DMS 273 (cell line): ENCODE data around the gene HBG1.
"Not testable (repeated sequence)": the region's sequence is repeated elsewhere in the genome, so short reads cannot be mapped to it uniquely, and the experiment has no call there.

Source experiments
- DNase-seq: peaks from one replicate; lab custom pipeline; 2025; ENCODE audit not compliant: unreplicated experiment; lab: John Stamatoyannopoulos, UW

The HBG1 gene

DNA sequence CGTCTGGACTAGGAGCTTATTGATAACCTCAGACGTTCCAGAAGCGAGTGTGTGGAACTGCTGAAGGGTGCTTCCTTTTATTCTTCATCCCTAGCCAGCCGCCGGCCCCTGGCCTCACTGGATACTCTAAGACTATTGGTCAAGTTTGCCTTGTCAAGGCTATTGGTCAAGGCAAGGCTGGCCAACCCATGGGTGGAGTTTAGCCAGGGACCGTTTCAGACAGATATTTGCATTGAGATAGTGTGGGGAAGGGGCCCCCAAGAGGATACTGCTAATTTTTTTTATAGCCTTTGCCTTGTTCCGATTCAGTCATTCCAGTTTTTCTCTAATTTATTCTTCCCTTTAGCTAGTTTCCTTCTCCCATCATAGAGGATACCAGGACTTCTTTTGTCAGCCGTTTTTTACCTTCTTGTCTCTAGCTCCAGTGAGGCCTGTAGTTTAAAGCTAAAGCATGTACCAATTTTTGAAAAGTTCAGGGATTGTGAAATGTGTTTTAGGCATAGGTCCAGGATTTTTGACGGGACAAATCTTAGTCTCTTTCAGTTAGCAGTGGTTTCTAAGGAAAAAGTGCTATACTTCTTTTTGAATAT, at the start of gene HBG1:
Gene HBG1, minus strand, starts transcription at position 51 of the 590 bp plus-strand sequence. CDS start 53 bp downstream, outside the sequence.
- DNase-seq = not testable (repeated sequence)

DNA sequence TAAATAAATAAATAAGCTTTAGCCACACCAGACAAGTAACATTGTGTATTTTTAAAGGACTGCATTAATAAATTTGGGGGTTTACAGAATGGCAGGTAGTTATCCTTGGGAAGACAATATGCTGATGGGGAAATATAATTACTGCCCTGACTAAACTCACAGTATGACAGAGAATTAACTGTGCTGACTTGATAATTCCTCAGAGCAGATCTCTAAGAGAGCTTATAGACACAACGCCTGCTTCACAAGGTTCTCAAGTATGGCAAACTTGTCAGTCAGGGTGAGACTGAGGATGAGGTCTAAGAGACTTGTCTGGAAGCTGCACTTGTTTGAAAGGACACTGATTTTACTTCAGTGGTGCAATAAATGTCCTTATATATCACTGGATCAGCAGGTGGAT, 48.8 kb upstream of the HBG1 start:
- DNase-seq = no peak

DNA sequence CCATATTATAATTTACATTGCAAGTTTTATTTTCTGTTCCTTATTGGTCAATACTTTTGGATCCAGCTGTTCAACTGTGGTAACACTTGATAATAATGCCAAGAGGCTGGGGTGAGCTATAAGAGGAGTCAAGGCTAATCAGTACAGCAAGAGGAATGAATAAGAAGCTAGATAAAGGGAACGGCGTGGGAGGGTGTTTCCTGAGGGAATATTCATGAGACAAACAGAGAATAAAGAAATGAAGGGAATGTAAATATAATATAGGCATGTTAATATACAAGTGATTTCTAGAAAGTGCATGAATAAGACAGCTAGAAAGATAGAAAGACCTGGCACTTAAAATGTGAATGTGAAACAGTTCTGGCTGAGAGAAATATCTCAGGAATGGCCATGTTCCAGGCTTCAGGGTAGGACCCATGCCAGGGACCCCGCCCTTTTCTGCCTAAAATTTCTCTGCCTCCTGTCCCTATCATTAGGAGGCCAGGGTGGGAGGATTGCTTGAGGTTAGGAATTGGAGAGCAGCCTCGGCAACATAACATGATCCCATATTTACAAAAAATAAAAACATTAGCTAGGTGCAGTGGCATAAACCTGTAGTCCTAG, 48.2 kb upstream of the HBG1 start:
- no peak for DNase-seq

DNA sequence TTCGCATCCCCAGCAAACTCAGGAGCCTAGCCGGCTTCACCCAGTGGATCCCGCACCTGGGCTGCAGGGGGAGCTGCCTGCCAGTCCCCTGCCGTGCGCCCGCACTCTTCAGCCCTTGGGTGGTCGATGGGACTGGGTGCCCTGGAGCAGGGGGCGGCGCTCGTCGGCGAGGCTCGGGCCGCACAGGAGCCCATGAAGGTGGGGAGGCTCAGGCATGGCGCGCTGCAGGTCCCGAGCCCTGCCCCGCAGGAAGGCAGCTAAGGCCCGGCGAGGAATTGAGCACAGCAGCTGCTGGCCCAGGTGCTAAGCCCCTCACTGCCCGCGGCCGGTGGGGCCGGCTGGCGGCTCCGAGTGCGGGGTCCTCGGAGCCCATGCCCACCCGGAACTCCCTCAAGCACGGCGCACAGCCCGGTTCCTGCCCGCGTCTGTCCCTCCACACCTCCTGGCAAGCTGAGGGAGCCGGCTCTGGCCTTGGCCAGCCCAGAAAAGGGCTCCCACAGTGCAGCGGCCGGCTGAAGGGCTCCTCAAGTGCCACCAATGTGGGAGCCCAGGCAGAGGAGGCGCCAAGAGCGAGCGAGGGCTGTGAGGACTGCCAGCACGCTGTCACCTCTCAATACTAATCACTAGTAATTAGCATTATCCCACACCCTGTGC, 44.8 kb upstream of the HBG1 start:
- DNase-seq = not testable (repeated sequence)

DNA sequence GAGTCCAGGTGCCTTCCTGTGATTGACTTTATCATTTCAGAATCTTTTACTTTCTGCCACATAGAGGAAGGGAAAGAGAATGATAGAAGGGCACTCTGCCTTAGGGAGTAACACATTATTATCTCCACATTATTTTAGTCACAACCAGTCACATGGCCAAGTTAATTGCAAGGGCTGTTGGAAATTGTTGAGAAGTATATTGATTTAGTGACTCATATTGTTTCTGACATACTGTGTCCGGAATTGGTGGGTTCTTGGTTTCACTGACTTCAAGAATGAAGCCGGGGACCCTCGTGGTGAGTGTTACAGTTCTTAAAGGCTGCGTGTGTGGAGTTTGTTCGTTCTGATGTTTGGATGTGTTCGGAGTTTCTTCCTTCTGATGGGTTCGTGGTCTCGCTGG, 43.4 kb upstream of the HBG1 start:
- DNase-seq = no peak

DNA sequence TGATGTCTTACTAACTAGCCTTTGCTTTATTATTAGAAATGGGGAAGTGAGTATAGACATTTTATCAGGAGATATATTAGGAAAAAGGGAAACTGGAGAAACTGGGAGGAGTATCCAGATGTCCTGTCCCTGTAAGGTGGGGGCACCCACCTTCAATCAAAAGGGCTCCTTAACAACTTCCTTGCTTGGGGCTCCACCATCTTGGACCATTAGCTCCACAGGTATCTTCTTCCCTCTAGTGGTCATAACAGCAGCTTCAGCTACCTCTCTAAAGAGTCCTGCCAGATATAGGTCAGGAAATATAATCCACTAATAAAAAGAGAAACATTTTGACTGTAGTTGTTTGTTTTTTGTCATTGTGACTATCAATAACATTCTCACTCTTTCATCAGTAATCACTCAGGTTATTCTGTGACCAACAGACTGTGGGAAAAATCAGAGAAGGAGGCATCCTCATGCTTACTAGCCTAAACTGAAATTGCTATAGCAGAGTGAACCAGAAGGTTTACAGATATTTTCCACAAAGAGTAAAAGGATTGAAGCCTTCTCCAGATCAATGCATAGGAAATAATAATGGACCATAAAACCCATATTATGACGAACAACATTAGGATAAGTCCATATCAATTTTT, 41.7 kb upstream of the HBG1 start:
- peak; percentile 17 for DNase-seq

DNA sequence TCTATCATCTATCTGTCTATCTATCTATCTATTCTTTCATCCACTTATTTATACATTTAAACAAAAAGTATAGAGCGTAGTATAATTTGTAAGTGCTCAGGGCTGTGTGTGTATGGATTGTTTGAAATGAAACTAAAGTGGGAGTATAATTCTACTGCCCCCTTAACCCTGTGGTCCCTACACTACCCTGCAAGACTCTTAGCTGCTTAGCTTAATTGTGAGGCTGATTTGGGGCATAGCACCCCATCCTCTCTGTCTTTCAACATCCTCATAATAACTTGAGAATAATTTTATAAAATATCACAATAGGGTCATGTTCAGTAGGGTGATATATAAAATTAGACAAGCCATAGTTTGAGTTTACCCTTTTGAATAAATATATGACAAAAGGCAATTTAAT, 40.4 kb upstream of the HBG1 start:
- DNase-seq = no peak

DNA sequence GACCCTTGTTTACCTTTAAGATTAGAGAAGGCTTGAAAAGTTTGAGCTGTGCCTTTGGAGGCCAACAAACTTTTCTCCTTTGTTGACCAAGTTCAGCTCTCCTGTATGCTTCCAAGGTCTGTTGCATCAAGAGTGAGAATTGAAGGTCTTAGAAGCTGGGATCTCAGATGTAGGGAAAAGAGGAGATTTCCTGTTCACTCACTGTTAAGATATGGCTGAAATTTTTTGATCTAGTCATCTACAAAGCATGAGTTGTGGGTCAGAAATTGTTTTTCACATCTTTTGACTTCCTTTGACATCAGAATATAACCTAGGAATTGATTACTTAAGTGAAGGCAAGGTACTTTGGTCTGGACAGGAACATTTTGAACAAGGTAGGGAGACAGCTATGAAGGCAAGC, 40.0 kb upstream of the HBG1 start:
- DNase-seq = no peak

DNA sequence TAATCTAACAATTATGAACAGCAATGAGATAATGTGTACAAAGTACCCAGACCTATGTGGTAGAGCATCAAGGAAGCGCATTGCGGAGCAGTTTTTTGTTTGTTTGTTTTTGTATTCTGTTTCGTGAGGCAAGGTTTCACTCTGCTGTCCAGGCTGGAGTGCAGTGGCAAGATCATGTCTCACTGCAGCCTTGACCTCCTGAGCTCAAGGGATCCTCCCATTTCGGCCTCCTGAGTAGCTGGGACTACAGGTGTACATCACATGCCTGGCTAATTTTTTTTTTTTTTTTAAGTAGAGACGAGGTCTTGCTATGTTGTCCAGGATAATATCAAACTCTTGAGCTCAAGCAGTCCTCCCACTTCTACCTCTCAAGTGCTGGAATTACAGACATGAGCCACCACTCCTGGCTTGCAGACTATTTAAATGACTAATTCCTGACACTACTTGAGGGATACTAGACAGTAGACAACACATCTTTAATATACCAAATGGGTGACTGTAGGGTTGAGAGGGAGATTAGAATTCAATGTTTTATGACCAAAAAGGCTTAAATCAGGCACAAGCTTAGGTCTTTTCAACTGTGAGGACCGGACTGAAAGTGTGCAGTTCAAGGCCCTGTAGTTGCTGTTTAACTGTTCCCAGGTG, 39.4 kb upstream of the HBG1 start:
- no peak for DNase-seq

DNA sequence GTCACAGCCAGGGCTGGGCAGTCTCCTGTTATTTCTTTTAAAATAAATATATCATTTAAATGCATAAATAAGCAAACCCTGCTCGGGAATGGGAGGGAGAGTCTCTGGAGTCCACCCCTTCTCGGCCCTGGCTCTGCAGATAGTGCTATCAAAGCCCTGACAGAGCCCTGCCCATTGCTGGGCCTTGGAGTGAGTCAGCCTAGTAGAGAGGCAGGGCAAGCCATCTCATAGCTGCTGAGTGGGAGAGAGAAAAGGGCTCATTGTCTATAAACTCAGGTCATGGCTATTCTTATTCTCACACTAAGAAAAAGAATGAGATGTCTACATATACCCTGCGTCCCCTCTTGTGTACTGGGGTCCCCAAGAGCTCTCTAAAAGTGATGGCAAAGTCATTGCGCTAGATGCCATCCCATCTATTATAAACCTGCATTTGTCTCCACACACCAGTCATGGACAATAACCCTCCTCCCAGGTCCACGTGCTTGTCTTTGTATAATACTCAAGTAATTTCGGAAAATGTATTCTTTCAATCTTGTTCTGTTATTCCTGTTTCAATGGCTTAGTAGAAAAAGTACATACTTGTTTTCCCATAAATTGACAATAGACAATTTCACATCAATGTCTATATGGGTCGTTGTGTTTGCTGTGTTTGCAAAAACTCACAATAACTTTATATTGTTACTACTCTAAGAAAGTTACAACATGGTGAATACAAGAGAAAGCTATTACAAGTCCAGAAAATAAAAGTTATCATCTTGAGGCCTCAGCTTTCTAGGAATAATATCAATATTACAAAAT, 38.6 kb upstream of the HBG1 start:
- no peak for DNase-seq

DNA sequence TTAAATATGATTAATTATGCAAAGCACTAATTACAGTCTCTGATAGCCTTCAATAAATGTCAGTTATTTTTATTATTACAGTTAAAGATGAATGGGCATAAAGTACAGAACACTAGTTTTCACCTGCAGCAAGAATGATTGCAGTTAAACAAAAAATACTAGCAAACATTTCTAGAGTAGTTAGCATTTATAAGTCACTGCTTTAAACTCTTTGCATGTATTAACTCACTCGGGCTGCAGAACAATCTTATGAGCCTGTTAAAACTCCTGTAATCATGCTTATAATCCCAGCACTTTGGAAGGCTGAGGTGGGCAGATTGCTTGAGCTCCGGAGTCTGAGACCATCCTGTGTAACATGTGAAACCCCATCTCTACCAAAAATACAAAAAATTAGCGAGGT, 37.2 kb upstream of the HBG1 start:
- no peak for DNase-seq

DNA sequence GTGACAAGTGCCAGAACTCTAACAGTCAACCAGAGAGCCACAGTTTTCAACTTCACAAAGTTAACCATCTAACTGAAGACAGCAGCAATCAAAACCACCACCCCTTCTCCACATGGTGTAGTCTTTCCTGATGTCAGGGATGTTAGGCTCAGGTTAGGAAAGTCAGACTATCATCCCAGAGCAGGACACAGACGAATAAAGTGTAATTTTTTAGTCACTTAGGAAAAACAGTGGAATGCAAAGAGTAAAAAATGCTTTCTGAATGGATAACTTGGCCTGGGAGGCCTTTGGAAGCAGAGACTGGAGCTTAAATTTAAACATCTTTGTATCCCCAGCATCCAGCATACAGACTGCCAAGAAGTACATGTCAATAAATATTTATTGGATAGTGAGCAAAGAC, 36.7 kb upstream of the HBG1 start:
- DNase-seq = no peak

DNA sequence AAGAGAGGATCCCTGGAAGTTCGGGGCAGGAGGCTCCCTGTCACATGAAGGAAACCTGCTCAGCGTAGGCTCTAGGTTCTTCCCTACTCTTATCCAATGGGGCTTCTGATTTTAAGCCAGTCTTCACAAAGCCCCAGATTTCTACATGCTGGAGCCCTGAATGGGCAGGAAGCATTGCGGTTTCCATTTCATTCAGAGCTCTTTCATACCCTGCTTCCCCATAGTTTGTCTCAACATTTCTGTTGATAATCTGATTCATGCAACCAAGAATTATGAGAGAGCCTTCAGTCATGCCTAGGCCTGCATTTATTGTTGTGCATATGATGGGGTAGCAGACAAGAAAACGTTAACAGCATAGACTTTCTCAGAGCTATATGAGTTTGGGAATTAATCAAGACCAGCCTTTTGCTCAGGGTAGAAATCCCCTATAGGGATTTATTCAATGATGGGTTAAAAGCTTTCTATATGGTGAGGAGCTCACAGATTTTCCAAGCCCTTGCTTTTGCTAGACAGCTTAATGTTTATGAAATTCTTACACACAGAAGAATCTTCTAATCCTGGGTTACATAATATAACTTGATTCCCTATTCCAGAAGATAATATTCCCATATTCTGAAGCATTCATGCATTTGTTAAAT, 36.2 kb upstream of the HBG1 start:
- DNase-seq = no peak

DNA sequence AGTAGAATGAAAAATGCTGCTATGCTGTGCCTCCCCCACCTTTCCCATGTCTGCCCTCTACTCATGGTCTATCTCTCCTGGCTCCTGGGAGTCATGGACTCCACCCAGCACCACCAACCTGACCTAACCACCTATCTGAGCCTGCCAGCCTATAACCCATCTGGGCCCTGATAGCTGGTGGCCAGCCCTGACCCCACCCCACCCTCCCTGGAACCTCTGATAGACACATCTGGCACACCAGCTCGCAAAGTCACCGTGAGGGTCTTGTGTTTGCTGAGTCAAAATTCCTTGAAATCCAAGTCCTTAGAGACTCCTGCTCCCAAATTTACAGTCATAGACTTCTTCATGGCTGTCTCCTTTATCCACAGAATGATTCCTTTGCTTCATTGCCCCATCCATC, 35.0 kb upstream of the HBG1 start:
- DNase-seq = no peak

DNA sequence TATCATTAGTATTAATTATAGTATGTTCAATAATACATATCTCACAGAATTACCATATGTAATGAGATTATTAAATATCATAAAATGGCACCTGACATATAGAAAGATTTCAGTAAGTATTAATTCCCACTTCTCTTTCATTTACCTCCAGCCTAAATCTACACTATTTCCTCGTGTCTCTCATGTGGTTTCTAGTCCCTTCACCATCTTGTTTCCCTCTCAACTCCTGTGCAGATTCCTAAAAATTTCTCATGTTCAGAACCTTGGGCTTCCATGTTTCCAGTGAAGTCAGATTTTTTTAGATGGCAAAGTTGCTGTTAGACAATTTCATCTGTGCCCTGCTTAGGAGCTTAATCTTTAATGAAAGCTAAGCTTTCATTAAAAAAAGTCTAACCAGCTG, 34.2 kb upstream of the HBG1 start:
- no peak for DNase-seq

DNA sequence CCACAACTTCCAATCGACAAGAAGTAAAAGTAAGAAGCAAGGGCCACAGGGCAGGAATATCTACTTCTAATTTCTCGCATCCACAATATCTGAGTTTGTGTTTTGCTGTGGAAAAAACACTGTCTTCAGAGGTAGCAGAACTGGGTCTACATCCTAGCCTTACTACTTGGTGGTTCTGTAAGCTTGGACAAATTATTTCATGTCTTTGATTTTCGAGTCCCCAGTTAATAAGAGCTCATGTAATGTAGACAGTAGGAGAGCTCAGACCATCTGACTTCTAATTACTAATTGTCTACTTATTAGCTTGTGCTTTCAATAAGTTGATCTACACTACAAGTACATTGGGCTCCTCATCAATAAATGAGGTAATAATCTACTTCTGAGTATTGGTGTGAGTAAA, 33.4 kb upstream of the HBG1 start:
- DNase-seq = no peak

DNA sequence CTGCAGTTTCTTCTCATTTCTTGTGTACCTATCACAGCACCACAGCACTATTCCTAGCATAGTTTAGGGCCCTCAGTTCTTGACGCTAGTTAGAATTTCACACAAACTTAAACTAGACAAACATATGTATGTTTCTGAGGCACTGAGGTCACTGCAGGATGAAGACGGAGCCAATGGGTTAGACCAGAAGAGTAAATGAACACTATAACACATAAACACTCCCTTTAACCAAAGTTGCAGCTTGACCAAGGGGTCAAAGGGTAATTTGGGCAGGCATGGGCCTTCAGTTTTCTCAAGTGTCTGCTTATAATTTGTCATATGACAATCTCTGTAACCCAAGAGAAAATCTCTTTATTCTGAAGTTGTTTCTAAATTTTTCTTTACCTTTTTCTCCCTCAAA, 33.0 kb upstream of the HBG1 start:
- DNase-seq = no peak

DNA sequence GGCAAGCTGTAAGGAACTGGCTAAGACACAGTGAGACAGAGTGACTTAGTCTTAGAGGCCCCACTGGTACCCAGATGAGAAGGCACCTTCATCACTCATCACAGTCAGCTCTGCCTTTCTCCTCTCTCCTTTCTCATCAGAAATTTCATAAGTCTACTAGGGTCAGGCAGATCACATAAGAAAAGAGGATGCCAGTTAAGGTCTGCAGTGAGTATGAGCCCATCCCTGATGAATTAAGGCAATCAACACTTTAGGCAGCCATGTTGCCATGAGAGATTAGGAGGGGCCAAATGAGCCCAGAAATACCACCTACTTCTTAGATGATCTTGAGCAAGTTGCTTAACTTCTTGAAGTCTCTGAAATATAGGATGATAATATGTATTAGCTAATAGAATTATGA, 31.9 kb upstream of the HBG1 start:
- no peak for DNase-seq

DNA sequence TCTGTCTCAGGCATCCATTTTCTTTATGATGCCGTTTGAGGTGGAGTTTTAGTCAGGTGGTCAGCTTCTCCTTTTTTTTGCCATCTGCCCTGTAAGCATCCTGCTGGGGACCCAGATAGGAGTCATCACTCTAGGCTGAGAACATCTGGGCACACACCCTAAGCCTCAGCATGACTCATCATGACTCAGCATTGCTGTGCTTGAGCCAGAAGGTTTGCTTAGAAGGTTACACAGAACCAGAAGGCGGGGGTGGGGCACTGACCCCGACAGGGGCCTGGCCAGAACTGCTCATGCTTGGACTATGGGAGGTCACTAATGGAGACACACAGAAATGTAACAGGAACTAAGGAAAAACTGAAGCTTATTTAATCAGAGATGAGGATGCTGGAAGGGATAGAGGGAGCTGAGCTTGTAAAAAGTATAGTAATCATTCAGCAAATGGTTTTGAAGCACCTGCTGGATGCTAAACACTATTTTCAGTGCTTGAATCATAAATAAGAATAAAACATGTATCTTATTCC, 31.0 kb upstream of the HBG1 start:
- peak; percentile 73 for DNase-seq

DNA sequence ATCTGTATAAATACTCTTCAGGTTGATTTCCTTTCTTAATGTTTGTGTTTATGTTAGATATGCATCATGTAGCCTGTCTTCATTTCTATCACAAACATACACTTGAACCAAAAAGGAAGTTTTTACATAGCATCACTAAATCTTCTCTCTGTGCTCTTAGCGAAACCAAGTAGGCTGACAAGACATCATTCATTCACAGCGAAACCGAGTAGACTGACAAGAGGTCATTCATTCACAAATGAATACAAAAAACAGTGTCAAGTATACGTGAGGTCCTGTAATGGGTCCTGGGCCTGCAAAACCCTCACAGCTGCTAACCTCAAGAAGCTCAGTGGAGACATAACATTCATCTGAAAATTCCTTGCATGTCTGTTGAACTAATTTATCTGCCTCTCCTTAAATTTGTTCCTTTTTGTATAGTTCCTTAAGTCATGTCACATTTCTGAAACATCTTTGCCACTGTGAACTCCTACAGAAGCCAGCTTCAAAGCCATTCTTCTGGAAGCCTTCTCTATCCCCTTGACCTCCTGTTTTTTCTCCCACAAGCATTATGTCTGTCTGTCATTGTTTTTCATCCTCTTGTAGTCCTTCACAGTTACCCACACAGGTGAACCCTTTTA, 29.9 kb upstream of the HBG1 start:
- DNase-seq = no peak
